WI38 (cell line): ENCODE data around the gene TMEM120B.
"Not testable (repeated sequence)": the region's sequence is repeated elsewhere in the genome, so short reads cannot be mapped to it uniquely, and the experiment has no call there.

ENCODE experiments used
- H3K4me3 ChIP-seq: 2 replicates; pipeline ENCODE4 v1.5.1; 2011; ENCODE audit warnings: low read depth, mild to moderate bottlenecking, control low read depth, low read length
- CTCF ChIP-seq: IDR thresholded peaks from 2 replicates; pipeline ENCODE4 v1.5.1; 2012; ENCODE audit warnings: low read depth, mild to moderate bottlenecking, control low read depth, low read length

TMEM120B gene

GRCh38 chr12:121731473-121731872, 18.9 kb downstream of the TMEM120B start:
- H3K4me3 ChIP-seq, result no peak overlapping the region
- TF ChIP-seq CTCF, result no peak

- no peak for TF ChIP-seq CTCF
Observed at GRCh38 chr12:121733849-121734248, 21.3 kb downstream of the TMEM120B start.

GRCh38 chr12:121738340-121738858, 25.8 kb downstream of the TMEM120B start:
- H3K4me3 ChIP-seq, result no peak overlapping the region
- TF ChIP-seq CTCF, result no peak

More at GRCh38 chr12:121733849-121734248, 21.3 kb downstream of the TMEM120B start:
- H3K4me3 ChIP-seq, result no peak overlapping the region

- no peak for TF ChIP-seq CTCF
Observed at GRCh38 chr12:121740847-121741246, 28.3 kb downstream of the TMEM120B start.

GRCh38 chr12:121741743-121742142, 29.2 kb downstream of the TMEM120B start:
- no peak for TF ChIP-seq CTCF

More at GRCh38 chr12:121740847-121741246, 28.3 kb downstream of the TMEM120B start:
- no peak overlapping the region for H3K4me3 ChIP-seq

GRCh38 chr12:121745545-121745944, 33.0 kb downstream of the TMEM120B start:
- H3K4me3 ChIP-seq, result not testable (repeated sequence)

More at GRCh38 chr12:121741743-121742142, 29.2 kb downstream of the TMEM120B start:
- H3K4me3 ChIP-seq, result no peak overlapping the region

GRCh38 chr12:121748218-121748570, 35.6 kb downstream of the TMEM120B start:
- H3K4me3 ChIP-seq, result no peak overlapping the region
- no peak for TF ChIP-seq CTCF
